Thyroid gland (tissue), 4 donors: Measurements from ENCODE around the gene PSRC1. TPM values are rescaled to one million over a fixed set of nuclear protein-coding genes. Genes with fewer than 3 reads are reported as not detected.

Experiments used
- DNase-seq, 2 donors: peaks; one replicate each; pipeline ENCODE4 v3.0.0-alpha.2; 2019
- H3K27ac ChIP-seq, 3 donors: fragments of 200-600 bp; sonication (generic); 1 replicate in 2 of 3; 2 replicates in 1 of 3; pipeline ENCODE4 v1.5.1; 2016 to 2019; ENCODE audit warnings: mild to moderate bottlenecking in 1 of 3, moderate library complexity in 1 of 3
- H3K27me3 ChIP-seq: fragments of 200-600 bp; sonication (generic); one replicate; pipeline ENCODE4 v1.5.1; 2019
- H3K36me3 ChIP-seq, 2 donors: fragments of 200-600 bp; sonication (generic); one replicate each; pipeline ENCODE4 v1.5.1; 2016 to 2019
- H3K4me1 ChIP-seq, 2 donors: fragments of 200-600 bp; sonication (generic); one replicate each; pipeline ENCODE4 v1.5.1; 2017 to 2019
- H3K4me3 ChIP-seq, 3 donors: fragments of 200-600 bp; sonication (generic); replicated peaks in 1 of 3; 1 replicate in 2 of 3; 2 replicates in 1 of 3; pipeline ENCODE4 v1.5.1; 2016; ENCODE audit warnings: mild to moderate bottlenecking in 1 of 3
- H3K9me3 ChIP-seq: fragments of 200-600 bp; sonication (generic); one replicate; pipeline ENCODE4 v1.5.1; 2017
- CTCF ChIP-seq, 6 experiments: fragments of 200-600 bp in 3 of 6; fragments of 450-650 bp in 3 of 6; sonication (generic) in 3 of 6; IDR thresholded peaks; one replicate each; pipeline ENCODE4 v1.5.1; 2016 to 2019; ENCODE audit warnings: antibody characterized with exemption in 6 of 6, mild to moderate bottlenecking in 2 of 6, inconsistent platforms in 1 of 6, moderate library complexity in 1 of 6
- POLR2A ChIP-seq, 2 donors: fragments of 450-650 bp; IDR thresholded peaks; one replicate each; pipeline ENCODE4 v1.6.1; 2017; ENCODE audit warnings: antibody characterized with exemption in 2 of 2, mild to moderate bottlenecking in 2 of 2, moderate library complexity in 1 of 2
- WGBS, 2 donors: methylation state at CpG; one replicate each; pipeline ENCODE4 v1.1.5; 2017; 5-methylcytosine and 5-hydroxymethylcytosine counted together
- intact Hi-C: fragments of 100-400 bp; cut with DNase I; formaldehyde crosslinking; loops from one replicate; pipeline ENCODE4 v1.15.1; 2023
- total RNA-seq, 4 donors: library from RNA; depleted of rRNA; stranded (reverse); fragments of >200 nt; gene quantifications; one replicate each; pipeline ENCODE4 v1.2.3, GENCODE V29; 2016

PSRC1 gene
- total RNA-seq, 4 donors from 2014 or later, result 1.0 to 4.0 (median 2.2) TPM

- peaks cover 43 to 53% of the 10 kb centered on the region in 2 donors for H3K4me1 ChIP-seq
- intact Hi-C loops, result loop anchor here (10.0 kb wide), 1 partner anchor 233 kb away; the partner anchor contains the start of gene ATXN7L2
- no peak for DNase-seq
- H3K9me3 ChIP-seq, result no peaks in the 10 kb centered on the region
- H3K27ac ChIP-seq, result no peak overlapping the region
- no peaks in the 10 kb centered on the region for H3K27me3 ChIP-seq
- no peak for TF ChIP-seq POLR2A (IDR thresholded peaks at IDR 0.05)
- no peak for TF ChIP-seq CTCF (IDR thresholded peaks at IDR 0.05)
- 97% methylated on average over 23 to 29 of the region's 32 CpGs for WGBS, 2 donors
- H3K36me3 ChIP-seq, result no peaks in the 10 kb centered on the region
- no peak overlapping the region for H3K4me3 ChIP-seq
Measured at GRCh38 chr1:109251277-109252166, 31.4 kb downstream of the PSRC1 start.

GRCh38 chr1:109250454-109251276 lies 32.3 kb downstream of the PSRC1 start:
- H3K9me3 ChIP-seq, result no peaks in the 10 kb centered on the region
- H3K4me1 ChIP-seq, result peaks cover 38 to 44% of the 10 kb centered on the region in 2 donors
- no peak for DNase-seq
- no peaks in the 10 kb centered on the region for H3K36me3 ChIP-seq
- H3K27me3 ChIP-seq, result no peaks in the 10 kb centered on the region
- peak overlapping the region in 1 of 3 donors; percentile 54 for H3K4me3 ChIP-seq
- TF ChIP-seq CTCF (IDR thresholded peaks at IDR 0.05), result no peak
- no peak for TF ChIP-seq POLR2A (IDR thresholded peaks at IDR 0.05)
- intact Hi-C loops, result loop anchor here (10.0 kb wide), 1 partner anchor 234 kb away; the partner anchor contains the start of gene ATXN7L2
- H3K27ac ChIP-seq, result peak overlapping the region in 1 of 3 donors; percentile 41
- WGBS, 2 donors, result 98 to 100% methylated on average over 10 to 21 of the region's 33 CpGs

DNA sequence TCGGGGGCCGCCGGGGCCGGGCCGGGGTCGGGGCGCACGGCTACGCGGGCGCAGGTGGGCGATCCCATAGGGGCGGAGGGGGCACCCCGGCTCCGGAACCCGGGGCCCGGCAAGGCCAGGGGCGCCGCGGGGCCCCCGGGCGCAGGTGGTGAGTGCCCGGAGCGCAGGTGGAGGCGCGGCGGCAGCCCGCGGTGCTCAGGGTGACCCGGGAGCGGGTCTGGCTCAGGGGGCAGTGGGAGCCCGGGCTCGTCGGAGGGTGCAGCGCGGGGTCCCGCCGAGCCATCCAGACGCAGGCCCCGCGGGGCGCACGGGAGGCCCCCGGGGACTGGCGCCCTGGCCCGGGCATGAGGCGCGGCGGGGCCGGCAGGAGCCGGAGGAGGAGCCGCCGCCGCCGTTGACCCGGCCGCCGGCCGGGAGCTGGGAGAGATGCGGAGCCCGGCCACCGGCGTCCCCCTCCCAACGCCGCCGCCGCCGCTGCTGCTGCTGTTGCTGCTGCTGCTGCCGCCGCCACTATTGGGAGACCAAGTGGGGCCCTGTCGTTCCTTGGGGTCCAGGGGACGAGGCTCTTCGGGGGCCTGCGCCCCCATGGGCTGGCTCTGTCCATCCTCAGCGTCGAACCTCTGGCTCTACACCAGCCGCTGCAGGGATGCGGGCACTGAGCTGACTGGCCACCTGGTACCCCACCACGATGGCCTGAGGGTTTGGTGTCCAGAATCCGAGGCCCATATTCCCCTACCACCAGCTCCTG lies 33.1 kb downstream of the PSRC1 start:
- Histone ChIP-seq H3K4me1 (peaks cover 29 to 36% of the 10 kb centered on the region in 2 donors), H3K27me3 (no peaks in the 10 kb centered on the region), H3K27ac (peak overlapping the region in 1 of 3 donors; percentile 41), H3K9me3 (no peaks in the 10 kb centered on the region), H3K36me3 (no peaks in the 10 kb centered on the region), H3K4me3 (peak overlapping the region; percentile 27 to 54 (median 40))
- WGBS, 2 donors, result 8 to 15% methylated on average over 5 to 10 of the region's 80 CpGs
- TF ChIP-seq POLR2A (IDR thresholded peaks at IDR 0.05), result no peak
- TF ChIP-seq CTCF (IDR thresholded peaks at IDR 0.05), result no peak
- DNase-seq, result no peak
- intact Hi-C loops, result loop anchor here (10.0 kb wide), 1 partner anchor 235 kb away; the partner anchor contains the start of gene ATXN7L2

DNA sequence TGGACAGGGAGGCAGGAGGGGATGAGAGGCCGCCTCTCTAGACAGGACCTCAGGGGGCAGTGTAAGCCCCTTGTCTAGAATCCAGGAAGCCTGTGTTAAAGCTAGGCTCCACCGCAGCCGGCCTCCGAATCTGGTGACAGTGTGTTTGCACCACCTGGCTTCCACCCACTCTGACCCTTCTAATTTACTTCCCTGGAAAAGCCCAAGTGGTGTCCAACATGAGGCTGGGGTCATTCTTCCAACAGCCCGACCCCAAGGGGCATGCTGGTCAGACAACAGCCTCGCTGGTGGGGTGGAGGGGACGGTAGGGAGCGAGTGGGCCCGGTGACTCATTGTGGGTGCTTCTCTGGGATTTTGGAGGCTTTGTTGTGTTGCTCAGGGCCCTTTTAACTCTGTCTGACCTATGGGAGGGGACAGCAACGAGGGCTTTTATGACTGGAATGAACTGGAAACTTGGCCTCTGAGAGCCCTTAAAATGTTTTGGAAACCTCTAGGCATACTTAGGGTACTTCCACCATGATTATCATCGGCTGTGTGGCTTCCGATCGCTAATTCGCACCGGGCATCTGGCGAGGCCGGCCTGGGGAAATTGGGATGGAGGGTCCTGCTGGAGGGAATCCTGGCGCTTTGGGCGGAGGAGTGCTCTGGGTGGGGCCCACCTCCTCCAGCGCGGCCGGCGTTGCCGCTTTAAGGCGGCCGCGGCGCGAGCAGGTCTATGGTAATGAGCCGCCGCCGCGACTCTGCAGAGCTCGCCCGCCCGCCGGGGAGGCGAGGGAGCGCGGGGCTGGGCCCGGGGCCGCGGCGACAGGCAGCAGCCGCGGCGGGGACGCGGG lies 33.9 kb downstream of the PSRC1 start, which contains the start of gene CELSR2:
TSS of gene CELSR2 (plus strand) at position 743 of the 833 bp plus-strand sequence. CDS start 541 bp downstream, outside the sequence.
- peak; percentile 75 to 77 for DNase-seq
- WGBS, 2 donors, result 19 to 30% methylated on average over 17 to 26 of the region's 49 CpGs
- H3K4me1 ChIP-seq, result peaks cover 21 to 28% of the 10 kb centered on the region in 2 donors
- no peaks in the 10 kb centered on the region for H3K36me3 ChIP-seq
- intact Hi-C loops, result no loop called here
- TF ChIP-seq CTCF (IDR thresholded peaks at IDR 0.05) (no peak), POLR2A (IDR thresholded peaks at IDR 0.05) (peak in 1 of 2 donors; percentile 78)
- no peaks in the 10 kb centered on the region for H3K27me3 ChIP-seq
- H3K27ac ChIP-seq, result peak within 1 kb of the TSS in 1 of 3 donors; percentile 41
- peak within 1 kb of the TSS; percentile 27 to 54 (median 40) for H3K4me3 ChIP-seq
- no peaks in the 10 kb centered on the region for H3K9me3 ChIP-seq
